Measurements from ENCODE around the gene STK10.

STK10 gene

DNA sequence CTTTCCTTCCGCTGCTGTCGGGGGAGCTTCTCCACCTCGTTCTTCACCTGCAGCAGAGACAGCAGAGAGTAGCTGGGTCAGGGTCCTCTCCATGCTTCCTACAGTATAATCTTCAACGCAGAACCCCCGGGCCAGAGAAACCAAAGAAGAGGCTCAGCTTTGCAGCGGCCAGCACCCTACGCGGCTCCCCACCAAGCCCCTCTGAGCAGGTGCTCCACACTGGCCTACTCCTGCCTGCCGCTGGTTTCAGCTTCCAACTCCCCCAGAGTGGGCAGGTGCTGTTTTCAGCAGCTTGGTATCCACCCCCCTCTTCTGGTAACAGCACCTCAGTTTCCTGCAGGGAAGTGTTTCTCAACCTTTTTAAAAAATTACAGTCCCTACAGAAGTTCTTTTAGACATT is 123.3 kb downstream of the STK10 start:
- Histone ChIP-seq H3K9me3 (ENCODE audit: control insufficient read depth in 5 of 5, low read length in 5 of 5) (no peaks in the 10 kb centered on the region), H3K36me3 (ENCODE audit: control insufficient read depth in 5 of 5, insufficient read depth in 5 of 5, low read length in 5 of 5) (peaks cover 0 to 68% (median 43%) of the 10 kb centered on the region in 5 donors), H3K9ac (ENCODE audit: low read length in 5 of 5) (no peak overlapping the region), H3K27me3 (ENCODE audit: control insufficient read depth in 5 of 5, insufficient read depth in 4 of 5, low read length in 5 of 5) (no peaks in the 10 kb centered on the region), H3K27ac (ENCODE audit: low read depth, low read length) (no peak overlapping the region), H3K4me3 (ENCODE audit: low read depth in 1 of 5, low read length in 5 of 5) (no peak overlapping the region), H3K4me1 (ENCODE audit: control insufficient read depth in 5 of 5, insufficient read depth in 5 of 5, low read length in 5 of 5) (peaks cover 0 to 7% (median 3%) of the 10 kb centered on the region in 5 donors)

- no peak overlapping the region for H3K27ac ChIP-seq (ENCODE audit: low read depth, low read length)
- no peaks in the 10 kb centered on the region for H3K27me3 ChIP-seq (ENCODE audit: control insufficient read depth in 5 of 5, insufficient read depth in 4 of 5, low read length in 5 of 5)
- no peaks in the 10 kb centered on the region for H3K9me3 ChIP-seq (ENCODE audit: control insufficient read depth in 5 of 5, low read length in 5 of 5)
- H3K36me3 ChIP-seq (ENCODE audit: control insufficient read depth in 5 of 5, insufficient read depth in 5 of 5, low read length in 5 of 5): peaks cover 0 to 72% (median 45%) of the 10 kb centered on the region in 5 donors
- H3K4me1 ChIP-seq (ENCODE audit: control insufficient read depth in 5 of 5, insufficient read depth in 5 of 5, low read length in 5 of 5): peaks cover 0 to 7% (median 3%) of the 10 kb centered on the region in 5 donors
- no peak overlapping the region for H3K9ac ChIP-seq (ENCODE audit: low read length in 5 of 5)
- H3K4me3 ChIP-seq (ENCODE audit: low read depth in 1 of 5, low read length in 5 of 5): no peak overlapping the region
Observed at GRCh38 chr5:172064358-172064757, 123.7 kb downstream of the STK10 start.

DNA sequence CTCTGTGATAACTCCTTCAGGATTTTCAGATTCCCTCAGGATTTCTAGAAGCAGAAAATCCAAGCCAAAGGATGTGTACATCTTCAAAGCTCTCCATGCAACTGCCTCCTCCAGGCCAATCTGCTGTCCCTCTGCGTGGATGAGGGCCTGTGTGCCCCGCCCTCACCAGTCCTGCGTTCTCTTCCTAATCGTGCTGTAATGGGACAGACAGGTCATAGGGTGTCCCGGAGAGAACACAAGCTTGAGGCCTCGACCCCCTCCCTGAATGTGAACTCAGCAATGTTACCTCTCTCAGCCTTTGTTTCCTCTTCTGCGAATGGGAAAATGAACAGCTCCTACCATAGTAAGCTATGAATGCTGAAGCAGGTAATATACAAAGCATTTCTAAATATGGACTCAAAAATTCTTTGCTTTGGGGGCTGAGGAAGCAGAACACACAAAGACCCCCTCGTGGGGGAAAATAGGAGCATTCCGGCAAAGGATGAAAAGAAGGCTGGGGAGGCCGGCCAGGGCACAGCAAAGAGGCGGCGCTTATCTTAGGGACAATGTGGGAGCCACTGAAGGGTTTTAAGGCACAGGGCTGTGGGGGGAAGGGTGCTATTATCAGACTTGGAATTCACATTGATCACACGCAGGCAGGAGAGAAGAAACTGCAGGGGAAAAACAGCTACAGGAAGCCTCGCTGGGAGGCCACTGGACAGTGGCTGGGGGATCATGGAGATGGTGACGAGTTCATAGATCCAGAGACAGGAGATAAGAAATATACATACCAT is 124.4 kb downstream of the STK10 start:
- Histone ChIP-seq H3K27ac (ENCODE audit: low read depth, low read length) (no peak overlapping the region), H3K9me3 (ENCODE audit: control insufficient read depth in 5 of 5, low read length in 5 of 5) (no peaks in the 10 kb centered on the region), H3K4me3 (ENCODE audit: low read depth in 1 of 5, low read length in 5 of 5) (no peak overlapping the region), H3K9ac (ENCODE audit: low read length in 5 of 5) (no peak overlapping the region), H3K27me3 (ENCODE audit: control insufficient read depth in 5 of 5, insufficient read depth in 4 of 5, low read length in 5 of 5) (no peaks in the 10 kb centered on the region), H3K36me3 (ENCODE audit: control insufficient read depth in 5 of 5, insufficient read depth in 5 of 5, low read length in 5 of 5) (peaks cover 0 to 74% (median 48%) of the 10 kb centered on the region in 5 donors), H3K4me1 (ENCODE audit: control insufficient read depth in 5 of 5, insufficient read depth in 5 of 5, low read length in 5 of 5) (peaks cover 0 to 7% (median 3%) of the 10 kb centered on the region in 5 donors)

DNA sequence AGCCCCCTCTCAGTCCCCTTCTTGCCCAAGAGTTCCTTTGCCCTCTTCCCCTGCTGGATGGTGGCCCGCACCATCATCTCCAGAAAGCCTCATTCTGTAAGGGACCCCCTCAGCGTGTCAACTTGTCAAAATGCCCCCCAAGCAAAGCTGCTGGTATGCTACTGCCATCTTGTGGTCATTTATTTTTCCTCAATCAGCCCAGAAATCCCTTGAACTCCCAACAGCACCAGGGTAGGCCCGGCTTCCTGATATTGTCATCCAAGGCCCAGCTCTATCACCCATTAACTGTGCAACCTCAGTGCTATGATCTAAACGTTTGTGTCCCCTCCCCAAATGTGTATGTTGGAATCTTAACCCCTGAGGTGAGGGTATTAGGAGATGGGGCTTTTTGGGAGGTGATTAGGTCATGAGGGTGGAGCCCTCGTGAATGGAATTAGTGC is 128.3 kb downstream of the STK10 start:
- Histone ChIP-seq H3K36me3 (ENCODE audit: control insufficient read depth in 5 of 5, insufficient read depth in 5 of 5, low read length in 5 of 5) (peaks cover 0 to 88% (median 68%) of the 10 kb centered on the region in 5 donors), H3K4me1 (ENCODE audit: control insufficient read depth in 5 of 5, insufficient read depth in 5 of 5, low read length in 5 of 5) (no peaks in the 10 kb centered on the region)

GRCh38 chr5:172058088-172058487 is 129.9 kb downstream of the STK10 start:
- Histone ChIP-seq H3K4me1 (ENCODE audit: control insufficient read depth in 5 of 5, insufficient read depth in 5 of 5, low read length in 5 of 5) (peaks cover 0 to 4% (median 0%) of the 10 kb centered on the region in 5 donors), H3K36me3 (ENCODE audit: control insufficient read depth in 5 of 5, insufficient read depth in 5 of 5, low read length in 5 of 5) (peaks cover 0 to 86% (median 70%) of the 10 kb centered on the region in 5 donors), H3K4me3 (ENCODE audit: low read depth in 1 of 5, low read length in 5 of 5) (no peak overlapping the region), H3K9ac (ENCODE audit: low read length in 5 of 5) (no peak overlapping the region), H3K27me3 (ENCODE audit: control insufficient read depth in 5 of 5, insufficient read depth in 4 of 5, low read length in 5 of 5) (no peaks in the 10 kb centered on the region), H3K27ac (ENCODE audit: low read depth, low read length) (no peak overlapping the region), H3K9me3 (ENCODE audit: control insufficient read depth in 5 of 5, low read length in 5 of 5) (no peaks in the 10 kb centered on the region)

More for the DNA sequence above, 128.3 kb downstream of the STK10 start:
- no peaks in the 10 kb centered on the region for H3K9me3 ChIP-seq (ENCODE audit: control insufficient read depth in 5 of 5, low read length in 5 of 5)
- H3K27me3 ChIP-seq (ENCODE audit: control insufficient read depth in 5 of 5, insufficient read depth in 4 of 5, low read length in 5 of 5): no peaks in the 10 kb centered on the region
- no peak overlapping the region for H3K27ac ChIP-seq (ENCODE audit: low read depth, low read length)
- no peak overlapping the region for H3K4me3 ChIP-seq (ENCODE audit: low read depth in 1 of 5, low read length in 5 of 5)
- no peak overlapping the region for H3K9ac ChIP-seq (ENCODE audit: low read length in 5 of 5)

DNA sequence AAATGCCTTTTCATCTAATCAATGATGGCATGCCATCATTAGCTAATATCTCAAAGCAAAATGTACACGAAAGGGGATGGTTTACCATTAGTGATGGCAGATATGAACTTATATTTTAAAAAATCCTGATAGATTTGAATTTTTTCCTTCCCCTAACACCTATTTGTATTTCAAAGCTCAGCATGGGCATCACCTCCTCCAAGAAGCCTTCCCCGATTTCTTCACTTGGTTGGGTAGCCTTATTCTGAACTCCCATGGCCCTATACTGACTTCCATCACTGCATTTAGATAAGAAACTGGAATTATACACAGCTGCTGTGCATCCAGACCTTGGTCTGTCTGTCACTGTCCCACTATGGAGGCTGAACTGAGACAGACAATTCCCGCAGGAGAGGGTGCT is 132.0 kb downstream of the STK10 start:
- H3K4me1 ChIP-seq (ENCODE audit: control insufficient read depth in 5 of 5, insufficient read depth in 5 of 5, low read length in 5 of 5): peaks cover 0 to 7% (median 5%) of the 10 kb centered on the region in 5 donors
- H3K27ac ChIP-seq (ENCODE audit: low read depth, low read length): no peak overlapping the region
- no peak overlapping the region for H3K4me3 ChIP-seq (ENCODE audit: low read depth in 1 of 5, low read length in 5 of 5)
- H3K9me3 ChIP-seq (ENCODE audit: control insufficient read depth in 5 of 5, low read length in 5 of 5): no peaks in the 10 kb centered on the region
- H3K27me3 ChIP-seq (ENCODE audit: control insufficient read depth in 5 of 5, insufficient read depth in 4 of 5, low read length in 5 of 5): no peaks in the 10 kb centered on the region
- peaks cover 0 to 89% (median 78%) of the 10 kb centered on the region in 5 donors for H3K36me3 ChIP-seq (ENCODE audit: control insufficient read depth in 5 of 5, insufficient read depth in 5 of 5, low read length in 5 of 5)
- H3K9ac ChIP-seq (ENCODE audit: low read length in 5 of 5): no peak overlapping the region

DNA sequence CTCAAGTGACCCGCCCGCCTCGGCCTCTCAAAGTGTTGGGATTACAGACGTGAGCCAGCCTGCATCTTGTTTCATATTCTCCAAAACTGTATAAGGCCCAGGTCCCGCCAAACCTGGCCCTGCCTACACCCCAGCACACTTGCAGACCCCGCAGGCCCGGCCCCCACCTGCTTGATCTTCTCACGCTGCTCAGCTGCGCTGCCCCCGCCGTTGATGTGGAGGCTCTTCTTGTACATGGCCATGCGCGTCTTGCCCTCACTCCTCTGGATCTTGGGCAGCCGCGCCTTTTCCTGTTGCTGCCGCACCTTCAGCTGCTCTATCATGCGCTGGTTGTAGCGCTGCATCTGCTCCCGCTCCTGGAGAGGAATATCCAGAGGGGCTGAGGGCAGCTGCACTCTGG is 132.6 kb downstream of the STK10 start:
- no peaks in the 10 kb centered on the region for H3K27me3 ChIP-seq (ENCODE audit: control insufficient read depth in 5 of 5, insufficient read depth in 4 of 5, low read length in 5 of 5)
- no peak overlapping the region for H3K27ac ChIP-seq (ENCODE audit: low read depth, low read length)
- no peaks in the 10 kb centered on the region for H3K9me3 ChIP-seq (ENCODE audit: control insufficient read depth in 5 of 5, low read length in 5 of 5)
- peaks cover 0 to 89% (median 76%) of the 10 kb centered on the region in 5 donors for H3K36me3 ChIP-seq (ENCODE audit: control insufficient read depth in 5 of 5, insufficient read depth in 5 of 5, low read length in 5 of 5)
- H3K4me3 ChIP-seq (ENCODE audit: low read depth in 1 of 5, low read length in 5 of 5): no peak overlapping the region
- no peak overlapping the region for H3K9ac ChIP-seq (ENCODE audit: low read length in 5 of 5)
- peaks cover 0 to 7% (median 5%) of the 10 kb centered on the region in 5 donors for H3K4me1 ChIP-seq (ENCODE audit: control insufficient read depth in 5 of 5, insufficient read depth in 5 of 5, low read length in 5 of 5)

DNA sequence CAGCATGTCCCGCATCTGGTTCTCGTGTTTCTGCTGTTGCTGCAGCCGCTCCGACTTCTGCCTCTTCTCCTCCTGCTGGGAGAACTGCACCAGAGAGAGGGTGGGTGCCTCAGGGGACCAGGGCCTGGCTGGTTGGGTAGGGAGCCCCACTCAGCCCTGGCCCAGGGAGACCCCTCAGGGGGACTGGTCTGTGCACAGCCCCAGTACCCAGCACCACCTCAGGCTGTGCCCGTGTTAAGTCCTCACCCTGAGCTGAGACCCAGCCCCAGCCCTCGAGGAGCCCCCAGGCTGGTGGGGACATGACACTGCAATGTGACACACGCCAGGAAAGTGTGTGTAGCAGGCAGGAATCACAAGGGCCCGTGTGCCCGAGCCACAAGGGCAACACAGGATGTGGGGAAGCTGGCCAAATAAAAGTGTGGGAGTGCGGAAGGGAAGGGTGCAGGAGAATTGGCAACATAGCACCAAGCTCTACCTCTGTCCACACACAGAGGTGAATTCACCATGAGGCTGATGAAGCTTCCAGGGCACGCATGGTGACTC is 133.3 kb downstream of the STK10 start:
- Histone ChIP-seq H3K27me3 (ENCODE audit: control insufficient read depth in 5 of 5, insufficient read depth in 4 of 5, low read length in 5 of 5) (no peaks in the 10 kb centered on the region), H3K9me3 (ENCODE audit: control insufficient read depth in 5 of 5, low read length in 5 of 5) (no peaks in the 10 kb centered on the region), H3K36me3 (ENCODE audit: control insufficient read depth in 5 of 5, insufficient read depth in 5 of 5, low read length in 5 of 5) (peaks cover 0 to 86% (median 74%) of the 10 kb centered on the region in 5 donors), H3K4me3 (ENCODE audit: low read depth in 1 of 5, low read length in 5 of 5) (no peak overlapping the region), H3K9ac (ENCODE audit: low read length in 5 of 5) (no peak overlapping the region), H3K4me1 (ENCODE audit: control insufficient read depth in 5 of 5, insufficient read depth in 5 of 5, low read length in 5 of 5) (peaks cover 0 to 7% (median 5%) of the 10 kb centered on the region in 5 donors), H3K27ac (ENCODE audit: low read depth, low read length) (no peak overlapping the region)

- peaks cover 0 to 7% (median 5%) of the 10 kb centered on the region in 5 donors for H3K4me1 ChIP-seq (ENCODE audit: control insufficient read depth in 5 of 5, insufficient read depth in 5 of 5, low read length in 5 of 5)
- no peak overlapping the region for H3K27ac ChIP-seq (ENCODE audit: low read depth, low read length)
- H3K9me3 ChIP-seq (ENCODE audit: control insufficient read depth in 5 of 5, low read length in 5 of 5): no peaks in the 10 kb centered on the region
- no peak overlapping the region for H3K4me3 ChIP-seq (ENCODE audit: low read depth in 1 of 5, low read length in 5 of 5)
- H3K27me3 ChIP-seq (ENCODE audit: control insufficient read depth in 5 of 5, insufficient read depth in 4 of 5, low read length in 5 of 5): no peaks in the 10 kb centered on the region
- no peak overlapping the region for H3K9ac ChIP-seq (ENCODE audit: low read length in 5 of 5)
- peaks cover 0 to 84% (median 70%) of the 10 kb centered on the region in 5 donors for H3K36me3 ChIP-seq (ENCODE audit: control insufficient read depth in 5 of 5, insufficient read depth in 5 of 5, low read length in 5 of 5)
Observed at GRCh38 chr5:172052450-172053236, 135.4 kb downstream of the STK10 start.
